ENCODE measurements around the gene UQCC2. TPM values are rescaled to one million over a fixed set of nuclear protein-coding genes. Genes with fewer than 3 reads are reported as not detected.

UQCC2 gene
- total RNA-seq, 1 donor from 2014 or later, result 2.6 TPM

DNA sequence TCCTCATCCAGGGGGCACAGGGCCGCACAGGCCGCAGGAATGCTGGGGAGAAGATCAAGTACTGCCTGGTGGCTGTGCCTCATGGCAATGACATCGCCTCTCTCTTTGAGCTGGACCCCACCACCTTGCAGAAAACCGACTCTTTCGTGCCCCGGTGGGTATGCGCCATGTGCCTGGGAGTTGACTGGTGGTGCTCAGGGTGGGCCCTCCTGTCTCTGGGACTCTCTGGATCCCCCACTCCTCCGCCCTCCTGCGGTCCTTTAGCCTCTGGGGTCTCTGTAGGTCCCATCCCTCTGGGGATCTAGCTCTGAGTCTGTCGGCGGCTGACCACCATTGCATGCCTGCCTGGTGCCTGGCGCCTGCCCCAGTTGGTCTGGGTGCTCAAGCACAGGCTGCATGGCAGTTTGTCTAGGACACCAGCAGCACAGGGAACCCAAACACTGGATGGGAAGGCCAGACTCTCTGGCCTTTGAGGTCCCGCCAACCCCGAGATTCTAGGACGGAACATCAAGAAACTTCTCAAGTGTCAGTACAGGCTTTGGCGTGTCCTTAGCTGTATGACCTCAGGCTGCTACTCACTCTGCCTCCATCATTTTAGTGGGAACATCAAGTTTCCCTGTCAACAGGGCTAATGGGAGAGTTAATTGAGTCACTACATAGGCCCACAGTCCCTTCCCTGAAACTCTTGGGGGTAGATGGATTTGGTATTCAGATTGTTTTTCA is 47.6 kb downstream of the UQCC2 start:
- TF ChIP-seq, protein P1, sequence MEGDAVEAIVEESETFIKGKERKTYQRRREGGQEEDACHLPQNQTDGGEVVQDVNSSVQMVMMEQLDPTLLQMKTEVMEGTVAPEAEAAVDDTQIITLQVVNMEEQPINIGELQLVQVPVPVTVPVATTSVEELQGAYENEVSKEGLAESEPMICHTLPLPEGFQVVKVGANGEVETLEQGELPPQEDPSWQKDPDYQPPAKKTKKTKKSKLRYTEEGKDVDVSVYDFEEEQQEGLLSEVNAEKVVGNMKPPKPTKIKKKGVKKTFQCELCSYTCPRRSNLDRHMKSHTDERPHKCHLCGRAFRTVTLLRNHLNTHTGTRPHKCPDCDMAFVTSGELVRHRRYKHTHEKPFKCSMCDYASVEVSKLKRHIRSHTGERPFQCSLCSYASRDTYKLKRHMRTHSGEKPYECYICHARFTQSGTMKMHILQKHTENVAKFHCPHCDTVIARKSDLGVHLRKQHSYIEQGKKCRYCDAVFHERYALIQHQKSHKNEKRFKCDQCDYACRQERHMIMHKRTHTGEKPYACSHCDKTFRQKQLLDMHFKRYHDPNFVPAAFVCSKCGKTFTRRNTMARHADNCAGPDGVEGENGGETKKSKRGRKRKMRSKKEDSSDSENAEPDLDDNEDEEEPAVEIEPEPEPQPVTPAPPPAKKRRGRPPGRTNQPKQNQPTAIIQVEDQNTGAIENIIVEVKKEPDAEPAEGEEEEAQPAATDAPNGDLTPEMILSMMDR (IDR thresholded peaks at IDR 0.05), result no peak
- Histone ChIP-seq H3K9me3 (no peaks in the 10 kb centered on the region), H3K27me3 (no peaks in the 10 kb centered on the region), H3K27ac (no peak overlapping the region), H3K4me1 (no peaks in the 10 kb centered on the region), H3K4me3 (no peak overlapping the region), H3K36me3 (no peaks in the 10 kb centered on the region)
- no peak for DNase-seq (ENCODE audit: low spot score in 2 of 2)
- intact Hi-C loops (cut with DNase I), result no loop called here

DNA sequence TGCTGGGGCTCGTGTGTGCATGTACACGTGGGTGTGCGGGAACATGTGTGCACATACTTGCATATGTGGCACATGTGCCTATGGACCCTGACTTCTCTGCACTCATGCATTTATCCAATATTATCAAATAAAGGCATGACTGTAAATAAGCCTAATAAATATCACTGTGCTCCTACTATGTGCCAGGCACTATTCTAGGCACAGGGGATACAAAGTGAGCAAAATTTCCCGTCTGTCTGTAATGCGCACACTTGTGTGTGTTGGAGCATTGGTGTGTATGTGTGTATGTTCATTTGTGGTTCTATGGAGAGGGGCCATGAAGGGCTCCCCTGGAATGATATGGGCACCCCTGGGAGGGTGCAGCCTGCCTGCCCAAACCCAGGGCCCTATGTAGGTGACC is 48.5 kb downstream of the UQCC2 start:
- DNase-seq (ENCODE audit: low spot score in 2 of 2), result no peak
- no peak overlapping the region for H3K4me3 ChIP-seq
- TF ChIP-seq, protein P1 (IDR thresholded peaks at IDR 0.05), result no peak
- intact Hi-C loops (cut with DNase I), result no loop called here
- no peaks in the 10 kb centered on the region for H3K9me3 ChIP-seq
- H3K27ac ChIP-seq, result no peak overlapping the region
- no peaks in the 10 kb centered on the region for H3K27me3 ChIP-seq
- no peaks in the 10 kb centered on the region for H3K36me3 ChIP-seq
- H3K4me1 ChIP-seq, result no peaks in the 10 kb centered on the region

DNA sequence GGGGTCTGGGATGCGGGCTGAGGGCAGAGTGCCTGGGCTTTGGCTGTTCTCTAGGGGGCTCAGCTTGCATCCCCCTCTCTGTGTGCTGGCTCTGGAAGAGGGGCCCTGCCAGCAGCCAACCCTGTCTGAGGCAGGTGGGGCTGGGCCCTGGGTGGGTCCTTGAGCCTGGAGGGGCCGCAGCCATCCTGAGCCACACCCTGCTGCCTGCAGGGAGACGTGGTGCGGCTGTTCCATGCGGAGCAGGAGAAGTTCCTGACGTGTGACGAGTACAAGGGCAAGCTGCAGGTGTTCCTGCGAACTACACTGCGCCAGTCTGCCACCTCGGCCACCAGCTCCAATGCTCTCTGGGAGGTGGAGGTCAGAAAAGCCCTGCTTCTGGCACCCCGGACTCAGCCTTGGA is 49.2 kb downstream of the UQCC2 start:
- H3K36me3 ChIP-seq, result no peaks in the 10 kb centered on the region

DNA sequence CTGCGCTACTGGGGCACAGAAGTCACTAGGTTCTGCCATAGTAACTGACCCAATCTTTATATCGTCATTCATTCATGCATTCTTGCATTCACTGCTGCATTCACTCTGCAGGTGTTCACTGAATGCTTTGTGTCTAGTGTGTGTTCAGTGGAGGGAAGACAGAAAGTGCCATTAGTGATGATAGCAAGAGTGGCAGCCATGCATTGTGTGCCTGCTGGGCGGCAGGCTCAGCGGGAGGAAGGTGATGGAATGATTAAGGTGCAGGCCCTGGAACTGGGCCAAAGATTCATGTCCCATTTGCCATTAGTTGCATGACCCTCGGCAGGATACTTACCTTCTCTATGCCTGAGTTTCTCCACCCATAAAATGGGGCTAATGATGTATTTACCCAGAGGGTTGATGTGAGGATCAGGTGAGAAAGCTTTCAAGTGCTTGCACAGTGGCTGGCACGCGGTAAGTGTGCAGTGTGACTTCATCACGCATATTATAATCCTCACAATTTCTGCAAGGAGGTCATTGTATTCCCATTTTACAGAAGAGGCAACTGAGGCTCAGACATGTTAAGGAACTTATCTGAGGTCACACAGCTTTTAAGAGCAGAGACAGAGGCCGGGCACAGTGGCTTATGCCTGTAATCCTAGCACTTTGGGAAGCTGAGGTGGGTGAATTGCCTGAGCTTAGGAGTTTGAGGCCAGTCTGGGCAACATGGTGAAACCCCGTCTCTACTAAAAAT is 50.2 kb downstream of the UQCC2 start:
- Histone ChIP-seq H3K27ac (no peak overlapping the region), H3K4me3 (no peak overlapping the region), H3K36me3 (no peaks in the 10 kb centered on the region), H3K9me3 (no peaks in the 10 kb centered on the region), H3K4me1 (no peaks in the 10 kb centered on the region), H3K27me3 (no peaks in the 10 kb centered on the region)
- intact Hi-C loops (cut with DNase I), result no loop called here
- no peak for DNase-seq (ENCODE audit: low spot score in 2 of 2)
- TF ChIP-seq, protein P1 (IDR thresholded peaks at IDR 0.05), result no peak

More for the DNA sequence above, 49.2 kb downstream of the UQCC2 start:
- no peak for DNase-seq (ENCODE audit: low spot score in 2 of 2)
- intact Hi-C loops (cut with DNase I), result no loop called here
- H3K4me3 ChIP-seq, result no peak overlapping the region
- H3K27me3 ChIP-seq, result no peaks in the 10 kb centered on the region
- no peaks in the 10 kb centered on the region for H3K9me3 ChIP-seq
- no peaks in the 10 kb centered on the region for H3K4me1 ChIP-seq
- no peak overlapping the region for H3K27ac ChIP-seq
- TF ChIP-seq, protein P1 (IDR thresholded peaks at IDR 0.05), result no peak

DNA sequence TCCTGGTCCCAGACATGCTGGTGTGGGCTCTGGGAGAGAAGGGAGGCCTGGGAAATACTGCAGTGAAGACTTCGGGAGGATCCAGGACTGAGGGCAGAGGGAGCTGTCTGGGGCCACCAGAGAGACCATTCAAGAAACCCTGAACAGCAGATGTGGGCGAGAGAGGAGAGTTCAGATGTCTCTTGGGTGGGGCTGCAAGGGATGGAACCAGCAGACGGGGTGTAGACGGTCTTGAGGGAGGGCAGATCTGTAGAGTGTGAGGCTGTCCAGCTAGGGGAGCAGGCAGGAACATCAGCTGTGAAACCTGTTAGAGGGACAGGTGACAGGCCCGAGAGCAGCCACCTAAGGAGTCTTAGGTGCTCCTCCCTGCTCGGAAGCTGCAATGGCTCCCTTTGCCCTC is 51.5 kb downstream of the UQCC2 start:
- no peaks in the 10 kb centered on the region for H3K36me3 ChIP-seq
- DNase-seq (ENCODE audit: low spot score in 2 of 2), result no peak
- intact Hi-C loops (cut with DNase I), result no loop called here
- TF ChIP-seq, protein P1 (IDR thresholded peaks at IDR 0.05), result no peak
- no peak overlapping the region for H3K4me3 ChIP-seq
- no peaks in the 10 kb centered on the region for H3K4me1 ChIP-seq
- H3K9me3 ChIP-seq, result no peaks in the 10 kb centered on the region
- no peak overlapping the region for H3K27ac ChIP-seq
- H3K27me3 ChIP-seq, result no peaks in the 10 kb centered on the region

Measured in ascending aorta (tissue), 2 donors.